Measurements from ENCODE around the gene GAD2.

Gene GAD2

GRCh38 chr10:26199841-26200240, 16.7 kb upstream of the GAD2 start:
- Histone ChIP-seq H3K4me3 (ENCODE audit: low read length in 2 of 2) (no peak overlapping the region), H3K9me3 (replicated peaks in 1 of 2; ENCODE audit: control insufficient read depth in 2 of 2, insufficient read depth in 1 of 2, low read depth in 1 of 2, low read length in 2 of 2) (no peaks in the 10 kb centered on the region), H3K9ac (ENCODE audit: low read depth, low read length, poor library complexity) (no peak overlapping the region), H3K36me3 (replicated peaks in 1 of 2; ENCODE audit: control insufficient read depth in 2 of 2, insufficient read depth in 2 of 2, low read length in 2 of 2) (no peaks in the 10 kb centered on the region), H4K8ac (ENCODE audit: low read depth, low read length) (no peak overlapping the region), H2BK5ac (ENCODE audit: low read length) (no peak overlapping the region), H3K4ac (ENCODE audit: low read length) (no peak overlapping the region), H4K91ac (ENCODE audit: low read depth, low read length, poor library complexity) (no peak overlapping the region), H3K4me1 (ENCODE audit: control insufficient read depth in 2 of 2, insufficient read depth in 1 of 2, low read depth in 1 of 2, low read length in 2 of 2) (no peaks in the 10 kb centered on the region), H2BK12ac (ENCODE audit: low read length) (no peak overlapping the region), H3K23ac (ENCODE audit: low read depth, low read length, poor library complexity) (no peak overlapping the region), H3K18ac (ENCODE audit: low read length) (no peak overlapping the region), H3K79me1 (ENCODE audit: low read depth, low read length) (no peaks in the 10 kb centered on the region), H2BK15ac (ENCODE audit: low read length) (no peak overlapping the region), H3K14ac (ENCODE audit: low read length) (no peak overlapping the region), H2AK5ac (ENCODE audit: low read depth, low read length) (no peak overlapping the region), H2AFZ (ENCODE audit: low read length) (no peak overlapping the region), H3K27ac (replicated peaks; ENCODE audit: low read length) (no peak overlapping the region), H2BK120ac (ENCODE audit: low read depth, low read length) (no peak overlapping the region), H3K27me3 (ENCODE audit: control insufficient read depth in 3 of 3, insufficient read depth in 3 of 3, low read depth in 1 of 3, low read length in 3 of 3) (no peaks in the 10 kb centered on the region), H3K4me2 (ENCODE audit: insufficient read depth, low read length, poor library complexity, severe bottlenecking) (no peak overlapping the region)
- DNase-seq (ENCODE audit: low spot score): no peak
- WGBS, 2 donors (ENCODE audit: extremely low coverage in 2 of 2, insufficient read length in 2 of 2, insufficient replicate concordance in 1 of 2): no CpG with 5 or more reads among the region's 4 CpGs

- no CpG with 5 or more reads among the region's 2 CpGs for WGBS, 2 donors (ENCODE audit: extremely low coverage in 2 of 2, insufficient read length in 2 of 2, insufficient replicate concordance in 1 of 2)
- no peak for DNase-seq (ENCODE audit: low spot score)
Observed at GRCh38 chr10:26205223-26205622, 11.4 kb upstream of the GAD2 start.

GRCh38 chr10:26211781-26212444, 4.7 kb upstream of the GAD2 start:
- no peak for DNase-seq (ENCODE audit: low spot score)
- Histone ChIP-seq H2BK120ac (ENCODE audit: low read depth, low read length) (no peak overlapping the region), H2BK5ac (ENCODE audit: low read length) (no peak overlapping the region), H3K23ac (ENCODE audit: low read depth, low read length, poor library complexity) (peak overlapping the region; percentile 35), H3K9ac (ENCODE audit: low read depth, low read length, poor library complexity) (no peak overlapping the region), H2BK12ac (ENCODE audit: low read length) (no peak overlapping the region), H4K91ac (ENCODE audit: low read depth, low read length, poor library complexity) (no peak overlapping the region), H3K9me3 (replicated peaks in 1 of 2; ENCODE audit: control insufficient read depth in 2 of 2, insufficient read depth in 1 of 2, low read depth in 1 of 2, low read length in 2 of 2) (peaks cover 0 to 3% of the 10 kb centered on the region in 2 donors), H3K36me3 (replicated peaks in 1 of 2; ENCODE audit: control insufficient read depth in 2 of 2, insufficient read depth in 2 of 2, low read length in 2 of 2) (no peaks in the 10 kb centered on the region), H2AK5ac (ENCODE audit: low read depth, low read length) (no peak overlapping the region), H3K79me1 (ENCODE audit: low read depth, low read length) (no peaks in the 10 kb centered on the region), H3K18ac (ENCODE audit: low read length) (peak overlapping the region; percentile 76), H3K4ac (ENCODE audit: low read length) (no peak overlapping the region), H3K4me1 (ENCODE audit: control insufficient read depth in 2 of 2, insufficient read depth in 1 of 2, low read depth in 1 of 2, low read length in 2 of 2) (peaks cover 10 to 19% of the 10 kb centered on the region in 2 donors), H2AFZ (ENCODE audit: low read length) (peak overlapping the region; percentile 29), H3K14ac (ENCODE audit: low read length) (peak overlapping the region; percentile 82), H3K4me3 (ENCODE audit: low read length in 2 of 2) (peak overlapping the region in 1 of 2 donors; percentile 38), H3K27ac (replicated peaks; ENCODE audit: low read length) (no peak overlapping the region), H2BK15ac (ENCODE audit: low read length) (no peak overlapping the region), H4K8ac (ENCODE audit: low read depth, low read length) (no peak overlapping the region), H3K4me2 (ENCODE audit: insufficient read depth, low read length, poor library complexity, severe bottlenecking) (peak overlapping the region; percentile 21), H3K27me3 (ENCODE audit: control insufficient read depth in 3 of 3, insufficient read depth in 3 of 3, low read depth in 1 of 3, low read length in 3 of 3) (peaks cover 28 to 72% (median 68%) of the 10 kb centered on the region in 3 experiments)
- WGBS, 2 donors (ENCODE audit: extremely low coverage in 2 of 2, insufficient read length in 2 of 2, insufficient replicate concordance in 1 of 2): no CpG with 5 or more reads among the region's 37 CpGs

More at GRCh38 chr10:26205223-26205622, 11.4 kb upstream of the GAD2 start:
- Histone ChIP-seq H3K79me1 (ENCODE audit: low read depth, low read length) (no peaks in the 10 kb centered on the region), H2BK5ac (ENCODE audit: low read length) (no peak overlapping the region), H3K27me3 (ENCODE audit: control insufficient read depth in 3 of 3, insufficient read depth in 3 of 3, low read depth in 1 of 3, low read length in 3 of 3) (peaks cover 0 to 5% (median 2%) of the 10 kb centered on the region in 3 experiments), H3K4me3 (ENCODE audit: low read length in 2 of 2) (no peak overlapping the region), H2BK15ac (ENCODE audit: low read length) (no peak overlapping the region), H3K14ac (ENCODE audit: low read length) (no peak overlapping the region), H3K18ac (ENCODE audit: low read length) (no peak overlapping the region), H2BK120ac (ENCODE audit: low read depth, low read length) (no peak overlapping the region), H3K9me3 (replicated peaks in 1 of 2; ENCODE audit: control insufficient read depth in 2 of 2, insufficient read depth in 1 of 2, low read depth in 1 of 2, low read length in 2 of 2) (no peaks in the 10 kb centered on the region), H4K91ac (ENCODE audit: low read depth, low read length, poor library complexity) (no peak overlapping the region), H3K4me2 (ENCODE audit: insufficient read depth, low read length, poor library complexity, severe bottlenecking) (no peak overlapping the region), H2AK5ac (ENCODE audit: low read depth, low read length) (no peak overlapping the region), H3K27ac (replicated peaks; ENCODE audit: low read length) (no peak overlapping the region), H2AFZ (ENCODE audit: low read length) (no peak overlapping the region), H4K8ac (ENCODE audit: low read depth, low read length) (no peak overlapping the region), H3K23ac (ENCODE audit: low read depth, low read length, poor library complexity) (no peak overlapping the region), H2BK12ac (ENCODE audit: low read length) (no peak overlapping the region), H3K36me3 (replicated peaks in 1 of 2; ENCODE audit: control insufficient read depth in 2 of 2, insufficient read depth in 2 of 2, low read length in 2 of 2) (no peaks in the 10 kb centered on the region), H3K4ac (ENCODE audit: low read length) (no peak overlapping the region), H3K9ac (ENCODE audit: low read depth, low read length, poor library complexity) (no peak overlapping the region), H3K4me1 (ENCODE audit: control insufficient read depth in 2 of 2, insufficient read depth in 1 of 2, low read depth in 1 of 2, low read length in 2 of 2) (no peaks in the 10 kb centered on the region)

DNA sequence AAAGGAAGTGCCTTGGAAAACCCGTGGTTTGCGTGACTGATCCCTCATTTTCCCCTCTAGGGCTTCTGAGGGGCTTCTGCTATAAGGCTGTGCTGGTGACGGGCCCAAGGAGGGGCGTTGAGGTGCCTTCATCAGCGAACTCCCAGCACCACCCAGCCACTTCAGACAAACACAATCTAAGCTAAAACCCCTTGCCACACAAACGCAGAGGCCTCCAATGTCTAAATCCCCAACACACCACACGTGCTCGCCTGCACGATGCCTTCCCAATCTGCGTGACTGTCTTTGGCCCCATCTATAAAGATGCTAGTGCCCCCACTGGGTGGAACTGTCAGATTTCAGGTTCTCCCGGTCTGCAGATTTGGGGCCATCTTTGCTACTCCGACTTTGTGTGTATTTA, 4.1 kb upstream of the GAD2 start:
- Histone ChIP-seq H3K9ac (ENCODE audit: low read depth, low read length, poor library complexity) (no peak overlapping the region), H3K36me3 (replicated peaks in 1 of 2; ENCODE audit: control insufficient read depth in 2 of 2, insufficient read depth in 2 of 2, low read length in 2 of 2) (no peaks in the 10 kb centered on the region), H3K4ac (ENCODE audit: low read length) (no peak overlapping the region), H2AFZ (ENCODE audit: low read length) (no peak overlapping the region), H3K4me1 (ENCODE audit: control insufficient read depth in 2 of 2, insufficient read depth in 1 of 2, low read depth in 1 of 2, low read length in 2 of 2) (peaks cover 10 to 21% of the 10 kb centered on the region in 2 donors), H2BK15ac (ENCODE audit: low read length) (no peak overlapping the region), H2AK5ac (ENCODE audit: low read depth, low read length) (no peak overlapping the region), H3K18ac (ENCODE audit: low read length) (peak overlapping the region; percentile 39), H3K14ac (ENCODE audit: low read length) (no peak overlapping the region), H4K91ac (ENCODE audit: low read depth, low read length, poor library complexity) (peak overlapping the region; percentile 27), H2BK12ac (ENCODE audit: low read length) (no peak overlapping the region), H3K4me2 (ENCODE audit: insufficient read depth, low read length, poor library complexity, severe bottlenecking) (no peak overlapping the region), H3K9me3 (replicated peaks in 1 of 2; ENCODE audit: control insufficient read depth in 2 of 2, insufficient read depth in 1 of 2, low read depth in 1 of 2, low read length in 2 of 2) (peaks cover 0 to 3% of the 10 kb centered on the region in 2 donors), H3K27ac (replicated peaks; ENCODE audit: low read length) (no peak overlapping the region), H3K27me3 (ENCODE audit: control insufficient read depth in 3 of 3, insufficient read depth in 3 of 3, low read depth in 1 of 3, low read length in 3 of 3) (peaks cover 34 to 78% (median 74%) of the 10 kb centered on the region in 3 experiments), H4K8ac (ENCODE audit: low read depth, low read length) (no peak overlapping the region), H3K23ac (ENCODE audit: low read depth, low read length, poor library complexity) (no peak overlapping the region), H3K79me1 (ENCODE audit: low read depth, low read length) (no peaks in the 10 kb centered on the region), H2BK5ac (ENCODE audit: low read length) (no peak overlapping the region), H3K4me3 (ENCODE audit: low read length in 2 of 2) (no peak overlapping the region), H2BK120ac (ENCODE audit: low read depth, low read length) (no peak overlapping the region)
- WGBS, 2 donors (ENCODE audit: extremely low coverage in 2 of 2, insufficient read length in 2 of 2, insufficient replicate concordance in 1 of 2): no CpG with 5 or more reads among the region's 12 CpGs
- no peak for DNase-seq (ENCODE audit: low spot score)

Data from neuronal stem cell (in vitro differentiated cells).